GM23248 (cell line): ENCODE results near the gene DAZL. TPM values are rescaled to one million over a fixed set of nuclear protein-coding genes. Genes with fewer than 3 reads are reported as not detected.

ENCODE experiments used
- DNase-seq: peaks from one replicate; pipeline ENCODE4 v3.0.0-alpha.2; 2015
- H2AFZ ChIP-seq: fragments of 200-600 bp; sonication (generic); 2 replicates; pipeline ENCODE4 v1.6.1; 2016; ENCODE audit warnings: antibody characterized with exemption
- H3F3A ChIP-seq: fragments of 200-600 bp; sonication (generic); 2 replicates; pipeline ENCODE4 v1.6.1; 2016; ENCODE audit warnings: mild to moderate bottlenecking, antibody characterized with exemption, mixed run types; ENCODE audit not compliant: insufficient read depth
- H3K27ac ChIP-seq: fragments of 200-600 bp; sonication (generic); 2 replicates; pipeline ENCODE4 v1.5.1; 2016; ENCODE audit warnings: mild to moderate bottlenecking
- H3K27me3 ChIP-seq: fragments of 200-600 bp; sonication (generic); replicated peaks from 2 replicates; pipeline ENCODE4 v1.6.1; 2016; ENCODE audit warnings: mild to moderate bottlenecking; ENCODE audit not compliant: insufficient read depth
- H3K36me3 ChIP-seq: fragments of 200-600 bp; sonication (generic); 2 replicates; pipeline ENCODE4 v1.6.1; 2016; ENCODE audit warnings: low read depth, mild to moderate bottlenecking
- H3K4me1 ChIP-seq: fragments of 200-600 bp; sonication (generic); 2 replicates; pipeline ENCODE4 v1.6.1; 2016; ENCODE audit warnings: mild to moderate bottlenecking; ENCODE audit not compliant: insufficient read depth
- H3K4me2 ChIP-seq: fragments of 200-600 bp; sonication (generic); one replicate; pipeline ENCODE4 v1.6.1; 2016; ENCODE audit warnings: mild to moderate bottlenecking; ENCODE audit not compliant: unreplicated experiment
- H3K4me3 ChIP-seq: fragments of 200-600 bp; sonication (generic); 2 replicates; pipeline ENCODE4 v1.5.1; 2016; ENCODE audit warnings: mild to moderate bottlenecking
- H3K79me2 ChIP-seq: fragments of 200-600 bp; sonication (generic); 2 replicates; pipeline ENCODE4 v1.6.1; 2016; ENCODE audit warnings: mild to moderate bottlenecking; ENCODE audit not compliant: insufficient read depth
- H3K9ac ChIP-seq: fragments of 200-600 bp; sonication (generic); 2 replicates; pipeline ENCODE4 v1.6.1; 2016; ENCODE audit warnings: mild to moderate bottlenecking
- H3K9me2 ChIP-seq: fragments of 200-600 bp; sonication (generic); 2 replicates; pipeline ENCODE4 v1.6.1; 2016; ENCODE audit warnings: mixed run types, mild to moderate bottlenecking, moderate library complexity; ENCODE audit not compliant: insufficient read depth
- H3K9me3 ChIP-seq: fragments of 200-600 bp; sonication (generic); one replicate; pipeline ENCODE4 v1.6.1; 2017; ENCODE audit warnings: low read depth
- H4K20me1 ChIP-seq: fragments of 200-600 bp; sonication (generic); 2 replicates; pipeline ENCODE4 v1.6.0; 2016; ENCODE audit not compliant: insufficient read depth
- EZH2 ChIP-seq: fragments of 200-600 bp; sonication (generic); IDR thresholded peaks from 2 replicates; pipeline ENCODE4 v1.6.1; 2018; ENCODE audit warnings: antibody characterized with exemption, mild to moderate bottlenecking; ENCODE audit not compliant: insufficient read depth, poor library complexity, severe bottlenecking
- EZH2phosphoT487 ChIP-seq: fragments of 200-600 bp; sonication (generic); IDR thresholded peaks from 2 replicates; pipeline ENCODE4 v1.6.1; 2018; ENCODE audit warnings: antibody characterized with exemption, moderate library complexity, mild to moderate bottlenecking, low read depth; ENCODE audit not compliant: insufficient read depth
- WGBS, 2 experiments: methylation state at CpG; one replicate each; pipeline ENCODE4 v1.1.6; 2015 to 2017; ENCODE audit warnings: low lambda C conversion rate in 2 of 2, low coverage in 1 of 2; ENCODE audit errors: missing lambda C conversion rate in 2 of 2; 5-methylcytosine and 5-hydroxymethylcytosine counted together
- in situ Hi-C: fragments of 300-500 bp; cut with MboI; formaldehyde crosslinking; loops from 2 replicates; pipeline ENCODE4 v1.15.0; 2020
- polyA plus RNA-seq: library from polyadenylated mRNA; unstranded; fragments of >200 nt; fragmentation: Nextera tagmentation; extraction: Ambion mirVana; gene quantifications from 2 replicates; pipeline ENCODE4 v1.2.1, GENCODE V29; 2016
- total RNA-seq: library from RNA; depleted of rRNA; stranded (reverse); fragments of >200 nt; shearing (Covaris generic); gene quantifications from 2 replicates; pipeline ENCODE4 v1.2.3, GENCODE V29; 2014; rRNA removed

The DAZL gene
- total and polyA plus RNA-seq, 2 experiments from 2014 or later: not detected

- no peak for DNase-seq
- Histone ChIP-seq H3K4me2 (no peak overlapping the region), H3K9ac (no peak overlapping the region), H2AFZ (no peak overlapping the region), H3F3A (no peaks in the 10 kb centered on the region), H3K27me3 (peaks cover 18% of the 10 kb centered on the region), H4K20me1 (no peaks in the 10 kb centered on the region), H3K9me2 (no peaks in the 10 kb centered on the region), H3K9me3 (no peaks in the 10 kb centered on the region), H3K4me1 (no peaks in the 10 kb centered on the region), H3K27ac (no peak overlapping the region), H3K79me2 (no peaks in the 10 kb centered on the region), H3K4me3 (no peak overlapping the region), H3K36me3 (no peaks in the 10 kb centered on the region)
- in situ Hi-C loops: no loop called here
- TF ChIP-seq EZH2phosphoT487 (no peak), EZH2 (no peak)
- WGBS, 2 experiments: 57 to 59% methylated on average over 3 of the region's 3 CpGs
Measured at GRCh38 chr3:16536996-16537395, 68.2 kb downstream of the DAZL start.

Other genes starting within 250 kb of the DAZL start
- 62.3 and 77.7 TPM in 2 replicates for gene RFTN1, start 91.7 kb downstream of the DAZL start, total RNA-seq
- gene RFTN1, start 91.7 kb downstream of the DAZL start, polyA plus RNA-seq: 42.9 and 43.1 TPM in 2 replicates